ENCODE measurements around the gene FUCA1.
"Not testable (repeated sequence)": the region's sequence is repeated elsewhere in the genome, so short reads cannot be mapped to it uniquely, and the experiment has no call there.

Gene FUCA1

DNA sequence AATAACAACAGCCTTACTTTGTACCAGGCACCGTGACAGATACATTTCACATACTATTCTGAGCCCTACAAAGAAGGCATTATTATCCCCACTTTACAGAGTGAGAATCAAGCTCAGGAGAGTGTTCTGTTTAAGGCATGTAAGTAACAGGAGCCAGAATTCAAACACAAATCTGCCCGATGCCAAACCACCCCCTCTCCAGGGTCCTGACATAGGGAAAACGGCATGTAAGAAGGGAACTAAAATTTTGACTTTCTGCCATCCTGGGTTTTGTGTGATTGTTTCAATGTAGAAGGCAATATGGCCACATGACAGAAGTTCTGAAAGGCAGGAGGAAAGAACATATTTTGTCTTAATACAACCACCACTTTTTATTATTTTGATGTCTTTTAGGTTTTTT is 5.5 kb downstream of the FUCA1 start:
- TF ChIP-seq CTCF (IDR thresholded peaks at IDR 0.05) = no peak
- DNase-seq (ENCODE audit: low spot score) = no peak
- no peak overlapping the region for H3K4me3 ChIP-seq
- H3K27ac ChIP-seq = no peak overlapping the region

DNA sequence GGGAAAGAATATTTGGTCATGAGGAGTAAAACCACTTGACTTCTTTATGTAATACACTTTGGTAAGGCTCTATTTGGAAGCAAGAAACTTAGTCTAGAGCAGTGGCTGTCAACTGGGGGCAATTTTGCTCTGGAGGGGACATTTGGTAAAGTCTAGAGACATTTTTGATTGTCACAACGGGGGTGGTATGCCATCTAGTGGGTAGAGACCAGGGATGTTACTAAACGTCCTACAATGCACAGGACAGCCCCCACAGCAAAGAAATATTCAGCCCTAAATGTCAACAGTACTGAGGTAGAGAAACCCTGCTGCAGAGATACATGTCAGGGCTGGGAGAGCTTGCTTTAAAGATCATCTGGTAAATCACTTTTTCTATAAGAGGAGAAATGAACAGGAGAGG is 13.5 kb downstream of the FUCA1 start:
- no peak overlapping the region for H3K4me3 ChIP-seq
- H3K27ac ChIP-seq = no peak overlapping the region
- DNase-seq (ENCODE audit: low spot score) = no peak
- no peak for TF ChIP-seq CTCF (IDR thresholded peaks at IDR 0.05)

DNA sequence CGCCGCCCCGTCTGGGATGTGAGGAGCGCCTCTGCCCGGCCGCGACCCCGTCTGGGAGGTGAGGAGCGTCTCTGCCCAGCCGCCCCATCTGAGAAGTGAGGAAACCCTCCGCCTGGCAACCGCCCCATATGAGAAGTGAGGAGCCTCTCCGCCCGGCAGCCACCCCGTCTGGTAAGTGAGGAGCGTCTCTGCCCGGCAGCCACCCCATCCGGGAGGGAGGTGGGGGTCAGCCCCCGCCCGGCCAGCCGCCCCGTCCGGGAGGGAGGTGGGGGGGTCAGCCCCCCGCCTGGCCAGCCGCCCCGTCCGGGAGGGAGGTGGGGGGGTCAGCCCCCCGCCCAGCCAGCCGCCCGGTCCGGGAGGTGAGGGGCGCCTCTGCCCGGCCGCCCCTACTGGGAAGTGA is 15.0 kb downstream of the FUCA1 start:
- H3K4me3 ChIP-seq; H3K27ac ChIP-seq; DNase-seq (ENCODE audit: low spot score): not testable (repeated sequence)

DNA sequence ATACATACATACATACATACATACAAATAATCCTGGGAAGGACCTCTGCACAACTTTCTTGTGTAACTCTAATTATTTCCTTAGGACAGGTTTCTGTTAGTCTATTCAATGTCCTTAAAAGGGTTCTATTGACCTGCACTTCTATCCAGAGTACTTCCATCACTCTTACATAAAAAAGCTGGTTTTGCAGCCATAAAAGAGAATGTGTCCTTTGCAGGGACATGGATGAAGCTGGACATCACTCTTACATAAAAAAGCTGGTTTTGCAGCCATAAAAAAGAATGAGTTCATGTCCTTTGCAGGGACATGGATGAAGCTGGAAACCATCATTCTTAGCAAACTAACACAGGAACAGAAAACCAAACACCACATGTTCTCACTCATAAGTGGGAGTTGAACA is 16.7 kb downstream of the FUCA1 start:
- DNase-seq (ENCODE audit: low spot score); H3K4me3 ChIP-seq; H3K27ac ChIP-seq: not testable (repeated sequence)

DNA sequence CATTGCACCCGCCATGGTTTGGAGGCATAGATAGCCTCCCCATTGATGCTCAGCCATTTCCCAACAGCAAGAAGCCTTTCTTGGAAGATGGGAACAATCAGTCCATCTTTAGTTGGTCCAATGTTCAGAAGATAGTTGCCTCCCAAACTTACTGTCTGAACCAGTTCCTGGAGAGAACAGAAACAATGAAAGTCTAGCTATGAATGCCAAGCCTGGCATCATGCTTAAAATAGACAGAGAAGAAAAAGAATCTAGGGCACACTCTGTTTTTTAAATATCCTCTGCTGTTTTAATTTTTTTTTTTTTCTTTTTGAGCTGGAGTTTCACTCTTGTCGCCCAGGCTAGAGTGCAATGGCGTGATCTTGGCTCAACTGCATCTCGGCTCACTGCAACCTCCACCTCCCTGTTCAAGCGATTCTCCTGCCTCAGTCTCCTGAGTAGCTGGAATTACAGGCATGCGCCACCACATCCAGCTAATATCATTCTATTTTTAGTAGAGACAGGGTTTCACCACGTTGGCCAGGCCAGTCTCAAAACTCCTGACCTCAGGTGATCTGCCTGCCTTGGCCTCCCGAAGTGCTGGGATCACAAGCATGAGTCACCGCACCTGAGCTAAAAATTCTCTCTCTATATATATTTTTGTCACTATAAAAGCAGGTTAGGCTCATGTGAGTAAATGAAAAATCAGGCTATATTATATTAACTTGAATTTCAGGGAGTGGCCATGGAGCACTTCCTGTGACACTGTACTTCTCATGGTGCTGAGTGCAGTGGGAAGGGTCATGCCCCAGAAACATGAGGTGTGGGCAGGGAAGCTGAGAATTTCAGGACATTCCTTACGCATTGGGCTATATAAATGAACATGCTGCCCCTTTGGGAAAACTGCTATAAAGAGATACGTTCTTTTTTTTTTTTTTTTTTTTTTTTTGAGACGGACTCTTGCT is 19.1 kb downstream of the FUCA1 start:
- no peak for TF ChIP-seq CTCF (IDR thresholded peaks at IDR 0.05)
- H3K27ac ChIP-seq = no peak overlapping the region
- DNase-seq (ENCODE audit: low spot score) = no peak
- no peak overlapping the region for H3K4me3 ChIP-seq

DNA sequence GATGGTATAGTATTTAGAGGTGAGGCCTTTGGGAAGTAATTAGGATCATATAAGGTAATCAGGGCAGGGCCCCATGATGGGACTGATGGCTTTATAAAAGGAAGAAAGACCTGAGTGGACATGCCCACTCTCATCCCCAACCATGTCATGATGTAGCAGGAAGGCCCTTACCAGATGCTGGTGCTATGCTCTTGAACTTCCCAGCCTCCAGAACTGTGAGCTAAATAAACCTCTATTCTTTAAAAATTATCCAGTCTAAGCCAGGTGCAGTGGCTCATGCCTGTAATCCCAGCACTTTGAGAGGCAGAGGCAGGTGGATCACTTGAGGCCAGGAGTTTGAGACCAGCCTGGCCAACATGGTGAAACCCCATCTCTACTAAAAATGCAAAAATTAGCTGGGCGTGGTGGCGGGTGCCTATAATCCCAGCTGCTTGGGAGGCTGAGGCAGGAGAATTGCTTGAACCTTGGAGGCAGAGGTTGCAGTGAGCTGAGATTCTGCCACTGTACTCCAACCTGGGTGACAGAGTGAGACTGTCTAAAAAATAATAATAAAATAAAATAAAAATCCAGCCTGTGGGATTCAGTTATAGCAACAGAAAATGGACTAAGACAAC is 20.5 kb downstream of the FUCA1 start:
- H3K4me3 ChIP-seq; H3K27ac ChIP-seq; DNase-seq (ENCODE audit: low spot score): not testable (repeated sequence)

DNA sequence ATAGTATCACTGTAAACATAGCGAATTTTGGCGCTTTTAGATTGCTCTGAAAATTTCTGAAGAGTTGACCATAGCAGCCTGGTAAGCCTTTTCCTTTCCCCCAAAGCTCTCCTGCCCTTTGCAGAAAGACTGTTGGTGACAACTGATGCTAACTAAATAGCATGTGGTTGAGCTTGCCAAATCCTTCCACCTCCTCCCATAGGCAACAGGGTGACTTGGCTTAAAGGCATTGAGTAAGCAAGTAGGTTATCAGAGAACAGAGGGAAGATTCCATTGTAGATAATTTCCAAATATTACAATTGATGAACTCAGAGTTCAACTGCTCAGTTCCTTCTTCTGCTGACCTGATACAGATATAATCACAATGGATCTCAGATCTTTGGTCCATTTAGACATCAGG is 22.9 kb downstream of the FUCA1 start:
- no peak overlapping the region for H3K27ac ChIP-seq
- no peak overlapping the region for H3K4me3 ChIP-seq
- no peak for TF ChIP-seq CTCF (IDR thresholded peaks at IDR 0.05)
- DNase-seq (ENCODE audit: low spot score) = no peak

DNA sequence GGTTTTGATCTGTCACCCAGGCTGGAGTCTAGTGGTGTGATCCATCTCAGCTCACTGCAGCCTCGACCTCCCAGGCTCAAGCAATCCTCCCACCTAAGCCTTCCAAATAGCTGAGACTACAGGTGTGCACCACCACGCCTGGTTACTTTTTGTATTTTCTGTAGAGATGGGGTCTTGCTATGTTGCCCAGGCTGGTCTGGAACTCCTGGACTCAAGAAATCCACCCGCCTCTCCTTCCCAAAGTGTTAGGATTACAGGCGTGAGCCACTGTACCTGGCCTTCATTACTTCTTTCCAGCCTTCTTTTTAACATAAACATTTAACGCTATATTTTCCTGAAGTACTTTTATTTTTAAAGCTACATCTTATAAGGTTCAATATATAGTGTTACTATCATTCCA is 24.4 kb downstream of the FUCA1 start:
- Histone ChIP-seq H3K27ac (no peak overlapping the region), H3K4me3 (no peak overlapping the region)
- no peak for TF ChIP-seq CTCF (IDR thresholded peaks at IDR 0.05)
- DNase-seq (ENCODE audit: low spot score) = no peak

Data from coronary artery (tissue), 2 donors.